ENCODE measurements around the gene YIPF1. TPM values are rescaled to one million over a fixed set of nuclear protein-coding genes. Genes with fewer than 3 reads are reported as not detected.

YIPF1 gene
- total RNA-seq = 14.1 TPM

GRCh38 chr1:53889304-53890298 is at the start of gene YIPF1:
Gene YIPF1, minus strand, starts transcription at chr1:53889797. Its CDS starts 860 bp downstream, at chr1:53888937.

DNA sequence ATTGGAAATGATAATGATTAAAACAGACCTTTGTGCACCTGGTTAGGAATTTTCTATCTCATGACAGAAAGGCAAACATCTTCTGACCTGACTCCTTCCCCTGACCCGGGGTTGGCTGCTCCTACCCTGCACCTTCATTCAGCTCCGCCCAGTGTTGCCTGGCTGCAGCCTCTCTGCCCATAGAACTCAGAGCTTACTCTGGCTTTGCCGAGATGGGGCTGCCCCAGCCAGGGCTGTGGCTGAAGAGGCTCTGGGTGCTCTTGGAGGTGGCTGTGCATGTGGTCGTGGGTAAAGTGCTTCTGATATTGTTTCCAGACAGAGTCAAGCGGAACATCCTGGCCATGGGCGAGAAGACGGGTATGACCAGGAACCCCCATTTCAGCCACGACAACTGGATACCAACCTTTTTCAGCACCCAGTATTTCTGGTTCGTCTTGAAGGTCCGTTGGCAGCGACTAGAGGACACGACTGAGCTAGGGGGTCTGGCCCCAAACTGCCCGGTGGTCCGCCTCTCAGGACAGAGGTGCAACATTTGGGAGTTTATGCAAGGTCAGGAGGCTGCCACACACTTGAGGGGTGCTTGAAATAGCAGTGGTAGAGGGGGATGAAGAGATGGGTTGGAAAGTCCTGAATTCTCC is 4.5 kb upstream of the YIPF1 start, which contains the start of gene DIO1:
TSS of gene DIO1 (plus strand) at position 189 of the 638 bp plus-strand sequence. CDS start at position 213, 24 bp downstream.

GRCh38 chr1:53837924-53838653 is 51.5 kb downstream of the YIPF1 start, which contains the start of gene NDC1:
Gene NDC1, minus strand, starts transcription at chr1:53838296. Its CDS starts 35 bp downstream, at chr1:53838261.

Small RNA genes within 50 kb of the gene (small RNA-seq; reads per million reads assigned to genes)
- gene AL049745.1 (ENCODE audit: low replicate concordance) = not detected

Other genes starting within 250 kb of the YIPF1 start
- gene GLIS1, start 150.6 kb downstream of the YIPF1 start, total RNA-seq = not detected
- 31.6 TPM for gene NDC1, start 51.5 kb downstream of the YIPF1 start, total RNA-seq
- gene DIO1, start 4.4 kb upstream of the YIPF1 start, total RNA-seq = not detected
- gene IFT25, start 55.9 kb upstream of the YIPF1 start, total RNA-seq = 29.4 TPM
- 17.2 TPM for gene LRRC42, start 56.6 kb upstream of the YIPF1 start, total RNA-seq
- gene LDLRAD1, start 128.4 kb upstream of the YIPF1 start, total RNA-seq = not detected
- gene TMEM59, start 163.4 kb upstream of the YIPF1 start, total RNA-seq = 94.8 TPM
- gene TCEANC2, start 163.8 kb upstream of the YIPF1 start, total RNA-seq = 7.5 TPM

Data from parietal lobe (tissue), 2 donors.